Lung (tissue), 12 donors: ENCODE measurements around the gene TSC1. TPM values are rescaled to one million over a fixed set of nuclear protein-coding genes. Genes with fewer than 3 reads are reported as not detected.

Source experiments
- ATAC-seq: fragments of 200-7000 bp; cut with Tn5 transposase; one replicate; pipeline ENCODE4 v1.9.1; 2020; ENCODE audit warnings: moderate number of reproducible peaks; ENCODE audit not compliant: insufficient read depth, low FRiP score
- DNase-seq, 3 donors: peaks; one replicate each; pipeline ENCODE4 v3.0.0-alpha.2; 2013 to 2017
- H3K27ac ChIP-seq, 2 donors: one replicate each; pipeline ENCODE4 v1.5.1; 2013; ENCODE audit warnings: mild to moderate bottlenecking in 2 of 2, moderate library complexity in 2 of 2, control low read depth in 1 of 2, inconsistent platforms in 1 of 2, low read depth in 1 of 2, low read length in 1 of 2
- H3K27me3 ChIP-seq, 3 donors: one replicate each; pipeline ENCODE4 v1.5.1; 2013; ENCODE audit warnings: low read length in 2 of 3; ENCODE audit not compliant: control insufficient read depth in 3 of 3, insufficient read depth in 3 of 3
- H3K36me3 ChIP-seq, 4 donors: one replicate each; pipeline ENCODE4 v1.5.1; 2013; ENCODE audit warnings: low read length in 4 of 4, mild to moderate bottlenecking in 1 of 4, moderate library complexity in 1 of 4; ENCODE audit not compliant: control insufficient read depth in 4 of 4, insufficient read depth in 4 of 4
- H3K4me1 ChIP-seq, 5 donors: one replicate each; pipeline ENCODE4 v1.5.1; 2013; ENCODE audit warnings: low read length in 5 of 5, mild to moderate bottlenecking in 2 of 5, moderate library complexity in 1 of 5; ENCODE audit not compliant: control insufficient read depth in 5 of 5, insufficient read depth in 5 of 5
- H3K4me3 ChIP-seq: one replicate; pipeline ENCODE4 v1.5.1; 2013; ENCODE audit warnings: mild to moderate bottlenecking, control low read depth, moderate library complexity
- H3K9ac ChIP-seq, 2 donors: one replicate each; pipeline ENCODE4 v1.5.1; 2013; ENCODE audit warnings: low read length in 2 of 2, control low read depth in 1 of 2; ENCODE audit not compliant: insufficient read depth in 1 of 2
- H3K9me3 ChIP-seq, 4 donors: one replicate each; pipeline ENCODE4 v1.5.1; 2013; ENCODE audit warnings: low read length in 3 of 4, mild to moderate bottlenecking in 1 of 4, moderate library complexity in 1 of 4; ENCODE audit not compliant: control insufficient read depth in 4 of 4, insufficient read depth in 3 of 4
- WGBS, 2 donors: extraction: QIAGEN DNeasy Blood & Tissue Kit; methylation state at CpG; one replicate each; pipeline ENCODE4 v1.1.7; 2013; 5-methylcytosine and 5-hydroxymethylcytosine counted together
- polyA plus RNA-seq, 2 donors: library from polyadenylated mRNA; stranded (reverse); fragments of 200-250 nt; gene quantifications; one replicate each; pipeline ENCODE4 v1.2.1, GENCODE V29; 2013
- total RNA-seq, 2 donors: library from RNA; depleted of rRNA in 1 of 2; stranded (reverse); fragments of >200 nt in 1 of 2; gene quantifications; one replicate each; pipeline ENCODE4 v1.2.1, GENCODE V29; 2014 to 2021
- TF ChIP-seq, protein P1 (sequence below): IDR thresholded peaks from 2 replicates; pipeline ENCODE4 v1.5.1; 2012; ENCODE audit warnings: mild to moderate bottlenecking; ENCODE audit errors: control extremely low read depth, extremely low read depth
- donor health status: control.
- donor health status: control.
- donor health status: Bipolar disorder and iron deficiency.
- donor health status: healthy.
- donor health status: DM: yes; HTN: yes; CAD: no.

Gene TSC1
- total and polyA plus RNA-seq, 4 donors: 11.4 to 76.6 (median 33.5) TPM

DNA sequence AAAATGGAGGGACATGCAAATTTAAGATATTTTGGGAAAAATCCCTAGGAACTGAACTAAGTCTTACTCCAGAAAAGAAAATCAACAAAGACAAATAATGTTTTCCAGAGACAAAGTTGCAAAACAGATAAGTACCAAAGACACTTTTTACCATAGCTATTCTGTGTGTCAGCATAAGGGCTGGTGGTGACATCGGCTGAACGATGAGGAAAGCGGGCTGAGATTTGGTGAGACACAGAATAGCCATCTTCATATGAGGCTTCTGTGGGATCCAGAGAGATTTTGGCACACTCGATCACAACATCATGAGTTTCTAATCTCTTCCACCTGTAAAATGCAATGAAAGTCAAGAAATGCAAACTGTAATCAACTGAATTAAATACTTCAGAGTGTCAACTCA lies 32.3 kb downstream of the TSC1 start:
- TF ChIP-seq, protein P1, sequence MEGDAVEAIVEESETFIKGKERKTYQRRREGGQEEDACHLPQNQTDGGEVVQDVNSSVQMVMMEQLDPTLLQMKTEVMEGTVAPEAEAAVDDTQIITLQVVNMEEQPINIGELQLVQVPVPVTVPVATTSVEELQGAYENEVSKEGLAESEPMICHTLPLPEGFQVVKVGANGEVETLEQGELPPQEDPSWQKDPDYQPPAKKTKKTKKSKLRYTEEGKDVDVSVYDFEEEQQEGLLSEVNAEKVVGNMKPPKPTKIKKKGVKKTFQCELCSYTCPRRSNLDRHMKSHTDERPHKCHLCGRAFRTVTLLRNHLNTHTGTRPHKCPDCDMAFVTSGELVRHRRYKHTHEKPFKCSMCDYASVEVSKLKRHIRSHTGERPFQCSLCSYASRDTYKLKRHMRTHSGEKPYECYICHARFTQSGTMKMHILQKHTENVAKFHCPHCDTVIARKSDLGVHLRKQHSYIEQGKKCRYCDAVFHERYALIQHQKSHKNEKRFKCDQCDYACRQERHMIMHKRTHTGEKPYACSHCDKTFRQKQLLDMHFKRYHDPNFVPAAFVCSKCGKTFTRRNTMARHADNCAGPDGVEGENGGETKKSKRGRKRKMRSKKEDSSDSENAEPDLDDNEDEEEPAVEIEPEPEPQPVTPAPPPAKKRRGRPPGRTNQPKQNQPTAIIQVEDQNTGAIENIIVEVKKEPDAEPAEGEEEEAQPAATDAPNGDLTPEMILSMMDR: no peak
- DNase-seq: no peak
- H3K27me3 ChIP-seq: no peaks in the 10 kb centered on the region
- H3K4me1 ChIP-seq: no peaks in the 10 kb centered on the region
- no peak for ATAC-seq
- H3K36me3 ChIP-seq: peaks cover 27 to 51% (median 38%) of the 10 kb centered on the region in 4 donors
- 96% methylated on average over 4 of the region's 4 CpGs for WGBS, 2 donors
- H3K9me3 ChIP-seq: no peaks in the 10 kb centered on the region
- no peak overlapping the region for H3K9ac ChIP-seq
- H3K27ac ChIP-seq: no peak overlapping the region
- H3K4me3 ChIP-seq: no peak overlapping the region

DNA sequence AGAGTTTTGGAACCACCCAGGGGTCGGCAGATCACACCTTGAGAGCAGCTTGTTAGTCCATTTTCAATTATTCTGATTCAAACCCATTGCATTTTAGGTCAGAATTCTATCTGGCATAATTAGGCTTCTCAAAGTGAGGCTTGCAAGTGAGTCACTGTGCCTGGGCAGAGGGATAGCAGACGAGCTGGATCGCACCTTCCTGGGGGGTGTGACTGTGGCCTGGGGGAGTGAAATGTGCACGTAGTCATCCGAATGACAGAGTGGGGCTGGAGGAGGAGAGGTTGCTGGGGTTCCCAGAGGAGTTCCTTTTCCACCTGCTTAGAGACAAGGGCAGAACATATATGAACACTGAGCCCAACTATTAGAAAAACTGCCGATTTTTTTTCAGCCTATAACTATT lies 34.0 kb downstream of the TSC1 start:
- Histone ChIP-seq H3K9me3 (no peaks in the 10 kb centered on the region), H3K4me1 (no peaks in the 10 kb centered on the region), H3K4me3 (no peak overlapping the region), H3K36me3 (peaks cover 27 to 45% (median 34%) of the 10 kb centered on the region in 4 donors), H3K27me3 (no peaks in the 10 kb centered on the region), H3K27ac (no peak overlapping the region), H3K9ac (no peak overlapping the region)
- no peak for ATAC-seq
- no peak for DNase-seq
- TF ChIP-seq, protein P1: no peak
- 94 to 98% methylated on average over 6 of the region's 6 CpGs for WGBS, 2 donors

DNA sequence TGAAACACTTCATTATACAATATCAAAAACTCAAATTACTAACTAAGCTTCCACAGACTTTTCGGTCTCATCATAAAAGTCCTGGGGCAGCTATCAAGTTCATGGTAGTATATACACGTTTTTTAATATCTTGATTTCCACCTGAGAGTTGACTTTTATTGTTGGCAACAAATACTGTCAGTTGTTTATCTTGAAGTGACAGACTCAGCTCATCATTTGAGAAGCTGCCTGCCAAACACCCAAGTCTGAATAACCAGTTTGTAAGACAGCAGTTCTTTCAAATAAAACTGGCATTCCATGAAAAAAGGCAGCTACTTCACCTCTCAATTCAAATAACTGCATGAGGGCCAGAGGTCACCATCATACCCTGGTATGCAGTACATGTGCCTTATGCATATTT lies 35.1 kb downstream of the TSC1 start:
- Histone ChIP-seq H3K36me3 (peaks cover 26 to 48% (median 39%) of the 10 kb centered on the region in 4 donors), H3K4me3 (no peak overlapping the region), H3K9me3 (no peaks in the 10 kb centered on the region), H3K9ac (no peak overlapping the region), H3K27me3 (no peaks in the 10 kb centered on the region), H3K4me1 (no peaks in the 10 kb centered on the region), H3K27ac (no peak overlapping the region)
- TF ChIP-seq, protein P1: no peak
- 89 to 93% methylated on average over 2 of the region's 2 CpGs for WGBS, 2 donors
- ATAC-seq (no peak), DNase-seq (no peak)

DNA sequence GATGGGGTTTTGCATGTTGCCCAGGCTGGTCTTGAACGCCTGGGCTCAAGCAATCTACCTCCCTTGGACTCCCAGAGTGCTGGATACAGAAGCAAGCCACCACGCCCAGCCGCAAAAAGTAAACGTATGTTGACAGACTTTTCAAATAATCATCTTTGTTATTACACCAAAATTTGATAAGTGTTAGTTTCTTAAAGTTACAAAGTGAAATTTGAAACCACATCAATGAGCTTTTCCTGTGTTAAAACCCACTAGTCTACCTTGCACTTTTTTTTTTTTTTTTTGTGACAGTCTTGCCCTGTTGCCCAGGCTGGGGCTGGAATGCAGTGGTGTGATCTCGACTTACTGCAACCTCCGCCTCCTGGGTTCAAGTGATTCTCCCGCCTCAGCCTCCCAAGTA lies 35.8 kb downstream of the TSC1 start:
- Histone ChIP-seq H3K27ac (no peak overlapping the region), H3K36me3 (peaks cover 31 to 51% (median 42%) of the 10 kb centered on the region in 4 donors), H3K4me3 (no peak overlapping the region), H3K27me3 (no peaks in the 10 kb centered on the region), H3K9ac (no peak overlapping the region), H3K9me3 (no peaks in the 10 kb centered on the region), H3K4me1 (no peaks in the 10 kb centered on the region)
- TF ChIP-seq, protein P1: no peak
- WGBS, 2 donors: 82 to 89% methylated on average over 7 of the region's 7 CpGs
- ATAC-seq (no peak), DNase-seq (no peak)
